Dedifferentiated amniotic fluid mesenchymal stem cell (primary cell): ENCODE results near the gene FAM9C.

Experiments used
- DNase-seq: peaks from one replicate; pipeline ENCODE4 v3.0.0-alpha.2; 2016; ENCODE audit errors: extremely low spot score

The FAM9C gene

DNA sequence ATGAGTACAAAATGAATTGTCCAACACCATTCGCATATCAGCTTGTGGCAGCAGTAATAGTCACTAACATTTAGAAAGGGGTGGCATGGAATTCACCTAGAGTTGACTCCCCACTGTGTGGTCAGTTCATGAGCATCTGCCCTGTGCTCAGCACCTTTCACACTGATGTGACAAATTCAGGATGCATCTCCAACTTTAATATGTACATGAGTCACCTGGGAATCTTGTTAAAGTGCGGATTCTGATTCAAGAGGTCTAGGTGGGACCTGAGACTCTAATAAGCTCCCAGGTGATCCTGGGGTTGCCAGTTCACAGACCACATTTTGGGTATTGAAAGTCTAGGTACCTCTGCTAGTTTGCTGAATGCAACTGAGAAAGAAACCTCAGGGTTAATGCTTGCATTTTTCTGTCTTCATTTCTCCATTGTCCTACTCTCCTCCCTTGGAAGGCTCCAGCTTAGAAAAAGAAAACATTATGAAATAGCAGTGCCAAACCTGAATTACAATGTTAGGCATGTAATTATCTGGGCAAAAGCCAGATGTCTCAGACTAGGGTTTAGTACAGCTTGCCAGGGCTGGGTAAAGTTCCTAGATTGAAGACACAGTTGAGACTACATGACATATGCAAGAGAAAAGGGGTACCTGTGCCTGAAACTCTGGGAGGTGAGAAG is 36.8 kb downstream of the FAM9C start:
- DNase-seq: peak; percentile 74

DNA sequence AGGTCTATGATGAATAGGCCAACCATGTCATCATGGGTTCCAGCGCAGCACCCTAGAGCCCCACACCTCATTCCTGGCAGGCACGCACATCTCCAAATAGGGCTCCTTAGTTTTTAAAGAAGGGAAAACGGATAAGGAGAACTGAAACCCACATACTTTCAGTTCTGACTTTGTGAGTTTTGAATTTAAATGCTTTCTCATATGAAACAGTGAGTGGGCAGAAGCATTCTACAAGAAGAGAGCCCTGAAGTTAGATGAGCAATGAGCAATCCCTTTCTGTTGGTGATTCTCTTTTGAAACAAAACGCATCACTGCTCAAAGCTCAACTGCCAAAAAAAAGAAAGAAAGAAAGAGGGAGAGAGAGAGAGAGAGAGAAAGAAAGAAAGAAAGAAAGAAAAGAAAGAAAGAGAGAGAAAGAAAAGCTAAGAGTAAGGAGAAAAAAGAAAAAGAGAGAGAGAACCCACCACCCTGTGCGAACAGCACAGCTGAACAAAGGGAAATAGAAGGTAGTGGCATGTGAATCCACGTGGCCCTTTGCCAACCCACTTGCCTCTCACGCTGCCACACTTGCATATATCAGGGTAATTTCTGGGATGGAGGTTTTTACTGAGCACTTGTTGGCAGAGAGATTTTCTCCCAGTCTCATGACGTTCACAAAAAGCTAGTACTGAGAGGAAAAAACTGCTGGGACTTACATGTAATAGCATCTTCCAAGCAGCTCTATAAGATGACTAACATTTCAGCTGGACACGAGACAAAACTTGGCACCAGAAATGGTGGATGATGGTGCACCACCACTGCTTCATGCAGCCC is 38.6 kb downstream of the FAM9C start:
- DNase-seq: no peak

DNA sequence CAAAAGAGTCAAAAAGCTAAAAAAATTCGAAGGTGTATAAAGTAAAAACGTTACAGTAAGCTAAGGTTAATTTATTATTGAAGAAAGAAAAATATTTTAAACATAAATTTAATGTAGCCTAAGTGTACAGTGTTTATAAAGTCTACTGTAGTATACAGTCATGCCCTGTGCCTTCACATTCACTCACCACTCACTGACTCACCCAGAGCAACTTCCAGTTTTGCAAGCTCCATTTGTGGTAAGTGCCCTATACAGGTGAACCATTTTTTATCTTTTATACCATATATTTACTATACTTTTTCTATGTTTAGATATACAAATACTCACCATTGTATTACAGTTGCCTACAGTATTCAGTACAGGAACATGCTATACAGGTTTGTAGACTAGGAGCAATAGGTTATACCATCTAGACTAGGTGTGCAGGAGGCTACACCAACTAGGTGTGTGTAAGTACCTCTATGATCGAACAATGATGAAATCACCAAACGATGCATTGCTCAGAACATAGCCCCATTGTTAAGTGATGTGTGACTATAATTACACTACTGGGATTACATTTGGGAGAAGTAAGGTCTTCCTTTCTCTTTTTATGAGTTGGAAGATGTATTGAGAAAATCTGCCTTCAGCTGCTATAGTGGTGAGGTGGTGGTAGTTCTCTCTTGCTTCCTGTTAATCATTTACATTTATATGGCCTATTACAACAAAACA is 42.3 kb downstream of the FAM9C start:
- no peak for DNase-seq

DNA sequence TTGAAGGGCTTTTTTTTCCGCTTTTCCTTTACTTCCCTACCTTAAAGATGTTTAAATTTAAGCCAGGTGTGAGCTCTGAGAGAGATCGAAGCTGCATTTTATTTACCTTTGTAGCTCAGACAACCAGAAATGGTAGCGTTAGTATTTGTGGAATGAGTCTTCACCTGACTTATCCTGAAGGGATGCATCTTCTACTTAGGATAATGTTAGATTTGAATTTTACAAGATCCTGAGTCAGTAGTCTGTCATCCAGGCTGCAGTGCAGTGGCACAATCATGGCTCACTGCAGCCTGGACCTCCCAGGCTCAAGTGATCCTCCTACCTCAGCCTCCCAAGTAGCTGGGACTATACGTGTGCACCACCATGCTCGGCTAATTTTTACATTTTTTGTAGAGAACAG is 43.3 kb downstream of the FAM9C start:
- DNase-seq: no peak

DNA sequence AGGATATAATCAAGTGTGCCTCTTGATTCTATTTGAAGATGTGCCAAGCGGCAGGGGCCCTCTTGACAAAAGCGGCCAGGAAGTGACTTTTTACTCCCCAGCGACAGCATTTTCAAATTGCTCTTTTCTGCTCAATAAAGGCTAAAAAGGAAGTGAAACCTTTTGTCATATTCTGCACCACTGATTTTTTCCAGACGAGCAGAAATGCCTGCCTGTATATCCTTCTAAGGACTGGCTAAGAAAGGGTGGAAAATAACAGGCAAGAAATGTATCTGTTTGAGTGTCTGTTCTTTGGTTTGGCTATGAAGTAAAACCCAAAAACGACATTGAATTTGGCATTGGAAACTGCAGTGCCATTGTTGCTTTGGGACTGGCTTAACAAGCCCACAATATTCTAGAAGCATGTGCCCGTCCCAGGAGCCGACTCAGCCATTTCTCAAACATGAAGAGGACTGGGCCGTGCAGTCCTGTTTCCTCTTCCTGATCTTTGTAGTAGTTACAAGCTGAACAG is 44.1 kb downstream of the FAM9C start:
- DNase-seq: no peak

DNA sequence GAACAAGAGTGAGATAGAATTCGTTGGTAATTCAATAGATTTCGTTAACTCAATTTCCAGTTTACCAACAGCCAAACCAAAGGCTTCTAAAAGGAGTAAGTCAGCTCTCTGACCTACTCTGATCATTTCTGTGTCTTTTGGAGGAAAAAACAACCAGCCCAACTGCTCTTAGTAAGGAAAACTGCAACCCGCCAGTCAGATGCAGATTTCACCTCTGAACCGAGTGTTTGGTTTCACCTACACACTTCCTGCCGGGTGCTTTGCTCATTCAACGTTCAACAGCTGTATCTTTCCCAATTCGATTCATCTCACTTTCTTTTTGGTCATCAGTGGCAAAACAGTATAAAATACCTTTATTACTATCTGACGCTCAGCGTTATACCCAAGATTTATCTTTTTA is 45.0 kb downstream of the FAM9C start:
- DNase-seq: no peak

DNA sequence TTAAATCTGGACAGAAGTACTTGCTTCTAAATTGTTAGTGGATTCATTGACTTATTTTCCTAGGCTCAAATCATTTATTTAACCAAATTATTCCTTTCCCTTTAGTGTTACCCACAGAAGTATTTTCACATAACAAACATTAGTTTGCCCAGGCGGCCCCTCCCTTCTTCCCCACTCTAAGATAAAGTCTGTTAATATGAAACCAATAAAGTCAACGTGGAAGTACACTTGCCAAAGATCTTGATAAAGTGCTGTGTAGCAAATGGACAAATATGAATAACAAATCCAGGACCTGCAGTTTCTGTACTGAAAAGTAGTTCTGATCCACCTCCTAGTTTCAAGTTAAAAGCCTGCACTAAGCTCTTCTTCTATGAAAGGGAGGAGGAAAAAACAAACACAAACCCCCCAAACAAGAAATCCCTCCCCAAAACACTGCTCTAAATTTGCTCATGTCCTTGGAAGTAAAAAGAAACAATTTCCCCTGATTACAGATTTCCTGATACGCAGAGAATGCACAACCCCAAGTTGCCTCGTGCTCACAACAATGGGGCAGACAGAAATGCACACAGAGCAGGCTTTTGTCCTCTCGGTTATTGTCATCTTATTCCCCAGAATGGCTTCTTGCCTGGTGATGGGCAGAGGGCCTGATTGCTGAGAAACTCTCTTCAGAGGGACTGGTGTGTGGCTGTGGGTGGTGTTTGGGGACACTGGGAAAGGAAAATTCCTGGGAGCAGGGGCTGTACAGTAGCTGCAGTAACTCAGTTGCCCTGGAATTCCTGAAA is 46.3 kb downstream of the FAM9C start:
- DNase-seq: no peak

DNA sequence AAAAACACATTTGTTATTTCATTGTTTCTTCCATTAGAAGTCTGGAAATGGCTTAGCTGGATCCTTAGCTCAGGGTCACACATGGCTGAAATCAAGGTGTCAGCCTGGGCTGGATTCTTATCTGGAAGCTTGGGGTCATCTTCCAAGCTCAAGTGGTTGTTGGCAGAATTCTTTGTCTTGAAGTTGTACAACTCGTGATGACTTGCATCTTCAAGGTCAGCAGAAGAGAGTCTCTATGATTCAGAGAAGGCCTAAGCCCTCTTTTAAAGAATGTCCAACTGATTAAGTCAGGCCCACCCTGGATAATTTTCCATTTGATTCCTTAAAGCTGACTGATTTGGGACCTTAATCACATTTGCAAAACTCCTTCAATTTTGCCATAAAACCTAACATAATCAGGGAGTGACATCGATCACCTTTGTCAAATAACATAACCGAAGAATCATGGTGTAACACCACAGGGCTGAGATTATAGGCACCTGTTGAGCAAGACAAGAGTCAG is 47.4 kb downstream of the FAM9C start:
- no peak for DNase-seq

DNA sequence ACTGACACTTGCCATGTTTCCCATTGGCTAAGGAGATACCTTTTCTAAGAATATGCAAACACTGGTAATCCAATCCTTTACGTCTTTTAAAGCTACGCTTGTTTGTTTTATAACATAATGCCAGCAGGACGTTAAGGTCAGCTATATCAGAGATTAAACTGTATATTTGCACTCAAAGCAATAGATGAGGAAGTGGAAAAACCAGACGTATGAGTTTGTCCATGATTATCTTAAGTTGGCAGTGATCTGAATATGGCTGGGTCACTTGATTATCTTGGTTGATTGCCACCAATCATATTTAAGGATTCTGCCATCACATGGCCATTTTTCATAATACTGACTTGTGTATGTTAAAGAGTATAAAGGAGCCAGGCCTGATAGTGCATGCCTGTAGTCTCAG is 50.1 kb downstream of the FAM9C start:
- no peak for DNase-seq

DNA sequence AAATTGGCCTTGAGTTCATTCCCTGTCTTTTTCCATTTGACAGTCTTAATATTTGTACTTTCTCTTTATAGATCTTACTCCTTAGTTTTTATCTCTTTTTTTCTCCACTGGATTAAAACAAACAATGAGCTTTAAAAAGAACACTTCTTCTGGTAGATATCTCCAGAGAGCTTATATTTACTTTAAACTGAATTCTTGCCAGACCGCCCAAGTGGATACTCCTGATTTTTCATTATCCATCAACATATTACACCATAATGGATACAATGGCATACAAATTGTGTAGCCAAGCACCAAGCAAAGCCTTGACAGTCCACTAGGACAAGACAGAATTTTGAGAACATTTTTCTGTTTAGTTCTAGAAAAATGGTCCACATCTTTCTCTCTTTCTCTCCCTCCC is 50.6 kb downstream of the FAM9C start:
- DNase-seq: no peak

DNA sequence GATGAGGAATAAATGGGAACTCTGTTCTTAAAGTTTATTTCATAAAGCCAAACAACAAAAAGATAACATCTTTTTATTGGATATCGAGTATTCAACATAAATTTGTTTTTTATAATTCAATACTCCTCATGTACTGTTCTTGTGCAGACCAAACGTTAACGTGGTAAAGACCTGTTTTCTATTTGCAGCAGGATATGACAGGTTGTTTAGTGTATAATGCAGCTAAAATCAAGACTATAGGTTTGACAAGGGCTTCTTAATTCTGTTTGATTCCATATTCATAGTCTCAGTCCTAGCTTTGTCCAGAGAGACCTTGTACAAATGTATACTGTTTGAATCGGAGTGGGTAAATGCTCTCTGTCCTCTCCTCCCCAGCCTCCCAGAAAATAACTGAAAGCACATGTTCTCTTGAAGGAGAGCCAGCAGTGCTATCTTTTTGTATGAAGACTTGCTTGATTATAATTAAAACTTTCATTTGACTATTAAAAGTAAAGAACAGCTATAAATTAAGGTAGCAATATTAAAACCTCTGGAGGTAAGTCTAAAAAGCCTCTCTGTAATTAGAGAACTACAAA is 51.8 kb downstream of the FAM9C start:
- no peak for DNase-seq

DNA sequence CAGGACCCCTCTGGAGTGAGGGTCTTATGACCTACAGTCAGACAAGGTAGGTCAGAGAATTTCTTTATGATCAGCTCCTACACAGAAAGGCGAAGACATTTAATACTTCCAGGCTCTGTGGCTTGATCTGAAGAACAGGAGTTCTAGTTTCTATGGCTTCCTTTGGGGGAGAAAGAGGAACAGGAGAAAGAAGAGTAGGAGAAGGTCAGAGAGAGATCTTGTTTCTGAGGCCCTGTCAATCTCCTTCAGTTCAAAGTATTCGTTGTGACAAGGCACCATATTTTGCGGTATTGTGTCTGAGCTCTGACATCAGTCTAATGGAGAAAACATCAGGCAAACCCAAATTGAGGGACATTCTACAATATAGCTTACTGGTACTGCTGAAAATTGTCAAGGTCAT is 52.8 kb downstream of the FAM9C start:
- DNase-seq: no peak

DNA sequence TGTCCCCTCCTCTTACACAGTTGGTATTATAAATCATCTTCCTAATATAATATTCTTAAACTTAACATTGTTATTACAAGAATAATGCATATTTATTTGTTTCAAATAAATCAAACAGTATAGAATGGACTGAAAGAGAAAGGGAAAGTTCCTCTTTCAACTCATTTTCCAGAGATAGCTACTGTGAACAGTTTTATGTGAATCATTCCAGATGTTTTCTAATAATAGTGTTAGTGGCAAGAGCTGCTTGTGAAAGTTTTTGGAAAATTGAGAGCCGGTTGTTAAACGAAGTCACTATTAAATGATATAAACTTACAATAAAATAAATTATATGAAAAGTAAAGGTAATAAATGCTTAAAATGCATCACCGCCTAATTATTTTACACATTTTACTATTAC is 55.0 kb downstream of the FAM9C start:
- no peak for DNase-seq

DNA sequence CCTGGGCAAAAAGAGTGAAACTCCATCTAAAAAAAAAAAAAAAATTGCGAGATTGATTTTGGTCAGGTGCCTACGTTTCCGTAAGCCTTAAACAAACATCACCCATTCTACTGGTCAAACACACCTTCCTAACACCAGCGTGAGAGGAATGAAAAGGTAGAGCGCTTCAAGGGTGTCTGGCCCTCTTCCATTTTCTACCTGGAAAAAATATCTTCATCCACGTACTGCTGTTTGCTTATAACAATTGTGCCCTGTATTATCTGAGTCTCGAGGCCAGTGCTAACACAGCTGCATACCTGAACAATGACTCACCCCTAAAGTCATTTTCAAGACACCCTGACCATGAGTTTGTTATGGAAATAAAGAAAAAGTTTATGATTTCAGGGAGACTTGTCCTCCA is 55.6 kb downstream of the FAM9C start:
- no peak for DNase-seq

DNA sequence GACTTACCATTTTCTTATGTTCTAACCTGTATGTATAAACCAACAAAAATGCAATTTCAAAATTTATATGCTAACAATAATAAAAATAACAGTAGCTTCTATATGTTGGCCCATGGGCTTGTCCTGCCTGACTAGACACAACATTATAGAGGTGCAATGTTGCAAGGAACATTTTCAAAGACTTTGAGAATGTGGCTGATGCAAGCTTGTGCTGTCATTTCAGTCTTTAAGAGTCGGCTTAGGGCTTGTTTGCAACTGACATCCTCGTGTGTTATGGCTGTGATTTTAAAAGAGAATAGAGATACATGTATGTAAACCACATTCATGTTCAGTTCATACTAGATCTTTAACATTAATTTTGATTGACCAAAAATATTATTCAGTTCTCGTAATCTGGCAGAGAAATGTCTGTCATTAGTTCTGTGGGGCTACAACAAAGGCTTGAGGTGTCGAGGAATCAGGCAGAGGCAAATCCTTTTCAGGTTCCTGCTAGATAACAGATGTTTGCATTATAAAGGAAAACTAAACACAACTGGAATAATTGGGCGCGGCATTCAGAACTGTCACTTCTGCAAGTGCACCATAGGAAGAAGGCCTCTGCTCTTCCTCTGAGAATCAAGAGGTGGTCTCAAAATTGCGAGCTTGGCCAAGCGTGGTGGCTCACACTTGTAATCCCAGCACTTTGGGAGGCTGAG is 56.4 kb downstream of the FAM9C start:
- no peak for DNase-seq

DNA sequence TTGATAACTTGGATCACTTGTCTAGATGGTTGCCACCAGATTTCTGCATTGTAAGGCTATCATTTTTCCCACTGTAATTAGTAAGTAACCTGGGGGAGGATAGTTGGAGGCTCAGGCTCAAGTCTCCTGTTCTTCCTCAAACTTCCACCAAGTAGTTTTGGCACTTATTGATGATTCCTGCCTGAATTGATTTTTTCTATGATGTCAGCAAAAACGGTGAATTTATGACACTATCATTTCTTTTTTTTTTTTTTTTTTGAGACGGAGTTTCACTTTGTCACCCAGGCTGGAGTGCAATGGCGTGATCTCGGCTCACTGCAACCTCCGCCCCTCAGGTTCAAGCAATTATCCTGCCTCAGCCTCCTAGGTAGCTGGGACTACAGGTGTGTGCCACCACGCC is 57.1 kb downstream of the FAM9C start:
- DNase-seq: no peak

DNA sequence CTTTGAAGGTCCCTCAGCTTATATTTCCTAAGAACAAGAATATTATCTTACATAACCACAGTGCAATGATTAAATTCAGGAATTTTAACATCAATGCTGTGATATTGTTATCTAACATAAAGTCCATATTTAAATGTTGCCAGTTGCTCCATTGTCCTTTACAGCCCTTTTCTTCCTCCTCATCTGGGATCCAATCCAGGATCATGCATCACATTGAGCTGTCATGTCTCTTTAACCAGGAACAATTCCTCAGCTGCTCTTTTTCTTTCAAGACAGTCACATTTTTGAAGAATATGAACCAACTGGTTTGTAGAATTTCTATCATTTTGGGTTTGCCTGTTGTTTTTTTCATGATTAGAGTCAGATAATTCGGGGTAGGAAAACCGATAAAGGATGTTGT is 57.5 kb downstream of the FAM9C start:
- no peak for DNase-seq

DNA sequence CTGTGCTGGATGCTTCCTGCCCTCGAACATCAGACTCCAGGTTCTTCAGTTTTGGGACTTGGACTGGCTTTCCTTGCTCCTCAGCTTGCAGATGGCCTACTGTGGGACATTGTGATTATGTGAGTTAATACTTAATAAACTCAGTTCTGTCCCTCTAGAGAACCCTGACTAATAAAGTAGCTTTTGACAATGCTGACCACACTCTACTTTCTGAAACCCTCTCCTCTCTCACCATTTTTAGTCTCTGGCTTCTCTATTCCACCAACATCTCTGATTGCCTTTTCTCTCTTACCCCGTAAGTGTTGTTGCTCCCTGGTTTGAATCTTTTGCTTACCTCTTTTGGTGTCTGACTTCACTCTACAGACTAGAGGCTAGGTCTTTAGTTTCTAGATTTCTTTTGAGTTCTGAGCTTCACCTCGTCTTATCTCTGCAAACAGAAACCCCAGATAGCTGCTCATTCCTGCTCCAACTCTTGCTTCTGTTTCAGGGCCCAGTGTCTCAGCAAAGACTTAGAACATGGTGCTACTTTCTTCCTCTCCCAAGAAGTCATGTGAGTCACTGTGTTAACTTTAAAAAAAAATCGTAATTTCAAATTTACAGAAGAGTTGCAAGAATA is 58.1 kb downstream of the FAM9C start:
- DNase-seq: no peak
